H1 (cell line): ENCODE data around the gene CNOT1. TPM values are rescaled to one million over a fixed set of nuclear protein-coding genes. Genes with fewer than 3 reads are reported as not detected.

Experiments used
- CTCF ChIA-PET: fragments of 300-600 bp; sonication (Branson Sonifier 250); formaldehyde crosslinking; loops from one replicate; lab custom pipeline; 2021; ENCODE audit not compliant: partially characterized antibody; lab: Charles Lee
- POLR2A ChIA-PET: fragments of 300-600 bp; sonication (Branson Sonifier 250); formaldehyde crosslinking; loops from one replicate; lab custom pipeline; 2021; ENCODE audit warnings: inconsistent platforms; ENCODE audit not compliant: partially characterized antibody; lab: Charles Lee
- DNase-seq, 2 experiments: peaks; one replicate each; pipeline versions ENCODE4 v3.0.0 to v3.0.0-alpha.2; 2010 to 2022; ENCODE audit warnings: low spot score in 2 of 2, low read depth in 1 of 2, mixed read lengths in 1 of 2
- FAIRE-seq: peaks from 2 replicates; lab custom pipeline; 2011; peaks lifted over from hg19 to GRCh38; lab: Jason Lieb, UNC
- H2AFZ ChIP-seq: 2 replicates; pipeline ENCODE4 v1.8.1; 2012; ENCODE audit warnings: low read length, inconsistent platforms
- H2AK5ac ChIP-seq: 2 replicates; pipeline ENCODE4 v1.6.1; 2013; ENCODE audit warnings: low read depth, low read length
- H2BK120ac ChIP-seq: replicated peaks from 2 replicates; pipeline ENCODE3; 2013; ENCODE audit warnings: low read depth, low read length, inconsistent platforms
- H2BK12ac ChIP-seq: 2 replicates; pipeline ENCODE4 v1.6.1; 2013; ENCODE audit warnings: low read depth, low read length
- H2BK15ac ChIP-seq: 2 replicates; pipeline ENCODE4 v1.6.1; 2013; ENCODE audit warnings: low read length
- H2BK20ac ChIP-seq: 2 replicates; pipeline ENCODE4 v1.6.1; 2013; ENCODE audit warnings: low read length
- H2BK5ac ChIP-seq: 2 replicates; pipeline ENCODE4 v1.6.1; 2013; ENCODE audit warnings: low read depth, low read length
- H3K14ac ChIP-seq: 2 replicates; pipeline ENCODE4 v1.6.1; 2013; ENCODE audit warnings: inconsistent platforms; ENCODE audit not compliant: insufficient read length
- H3K18ac ChIP-seq: 2 replicates; pipeline ENCODE4 v1.6.1; 2013; ENCODE audit warnings: low read length; ENCODE audit errors: extremely low read depth
- H3K23ac ChIP-seq: 2 replicates; pipeline ENCODE4 v1.6.1; 2013; ENCODE audit warnings: inconsistent platforms; ENCODE audit not compliant: insufficient read length
- H3K23me2 ChIP-seq: 2 replicates; pipeline ENCODE4 v1.6.1; 2013; ENCODE audit warnings: low read depth, low read length
- H3K27ac ChIP-seq: 2 replicates; pipeline ENCODE4 v1.6.1; 2011; ENCODE audit warnings: low read depth, low read length, inconsistent platforms
- H3K27me3 ChIP-seq, 4 experiments: replicated peaks in 1 of 4; 1 replicate in 1 of 4; 2 replicates in 3 of 4; pipeline versions ENCODE4 v1.6.1 to v1.8.1; 2011 to 2013; ENCODE audit warnings: low read length in 3 of 4, mild to moderate bottlenecking in 3 of 4, inconsistent platforms in 2 of 4, mixed read lengths in 2 of 4, moderate library complexity in 1 of 4; ENCODE audit not compliant: control insufficient read depth in 3 of 4, insufficient read depth in 3 of 4; ENCODE audit errors: extremely low read depth in 1 of 4
- H3K36me3 ChIP-seq, 4 experiments: 2 replicates each; pipeline versions ENCODE4 v1.6.1 to v1.8.1; 2011 to 2013; ENCODE audit warnings: mild to moderate bottlenecking in 4 of 4, low read length in 3 of 4, moderate library complexity in 2 of 4, control low read depth in 1 of 4, inconsistent platforms in 1 of 4; ENCODE audit not compliant: insufficient read depth in 4 of 4, control insufficient read depth in 2 of 4
- H3K4ac ChIP-seq: replicated peaks from 2 replicates; pipeline ENCODE3; 2013; ENCODE audit warnings: low read length, low read depth, mixed read lengths, inconsistent platforms; ENCODE audit not compliant: insufficient read length
- H3K4me1 ChIP-seq, 4 experiments: replicated peaks in 1 of 4; 1 replicate in 1 of 4; 2 replicates in 3 of 4; pipeline versions ENCODE4 v1.6.1 to v1.8.1; 2011 to 2013; ENCODE audit warnings: low read length in 3 of 4, inconsistent platforms in 2 of 4, mixed read lengths in 1 of 4; ENCODE audit not compliant: insufficient read depth in 4 of 4, control insufficient read depth in 3 of 4
- H3K4me2 ChIP-seq, 2 experiments: 2 replicates each; pipeline versions ENCODE4 v1.6.1 to v1.8.1; 2011 to 2013; ENCODE audit warnings: low read depth in 2 of 2, low read length in 2 of 2, control low read depth in 1 of 2, inconsistent platforms in 1 of 2, mild to moderate bottlenecking in 1 of 2; ENCODE audit not compliant: insufficient read depth in 1 of 2
- H3K4me3 ChIP-seq, 4 experiments: fragments of 200-600, 300-600 bp in 1 of 4; sonication (generic), shearing (Covaris generic), sonication (Bioruptor Twin) in 1 of 4; 2 replicates each; pipeline versions ENCODE4 v1.5.1 to v1.8.1; 2011 to 2016; ENCODE audit warnings: low read length in 4 of 4, low read depth in 3 of 4, control low read depth in 2 of 4, inconsistent platforms in 2 of 4, mild to moderate bottlenecking in 2 of 4, mixed read lengths in 1 of 4, moderate library complexity in 1 of 4; ENCODE audit not compliant: insufficient read depth in 2 of 4; ENCODE audit errors: extremely low read depth in 1 of 4
- H3K56ac ChIP-seq: replicated peaks from 2 replicates; pipeline ENCODE3; 2013; ENCODE audit warnings: low read depth, mild to moderate bottlenecking, mixed read lengths, low read length, inconsistent platforms; ENCODE audit not compliant: insufficient read length
- H3K79me1 ChIP-seq: 2 replicates; pipeline ENCODE4 v1.6.1; 2013; ENCODE audit warnings: low read depth, low read length, control low read depth
- H3K79me2 ChIP-seq, 2 experiments: 2 replicates each; pipeline versions ENCODE4 v1.6.1 to v1.8.1; 2012 to 2013; ENCODE audit warnings: low read length in 2 of 2, mild to moderate bottlenecking in 2 of 2, inconsistent platforms in 1 of 2; ENCODE audit not compliant: insufficient read depth in 2 of 2, control insufficient read depth in 1 of 2
- H3K9ac ChIP-seq, 4 experiments: replicated peaks in 1 of 4; 1 replicate in 1 of 4; 2 replicates in 3 of 4; pipeline versions ENCODE4 v1.6.1 to v1.8.1; 2011 to 2013; ENCODE audit warnings: low read depth in 3 of 4, low read length in 3 of 4, control low read depth in 2 of 4, mild to moderate bottlenecking in 2 of 4, moderate library complexity in 2 of 4, inconsistent platforms in 1 of 4; ENCODE audit errors: extremely low read depth in 1 of 4
- H3K9me3 ChIP-seq, 2 experiments: 2 replicates each; pipeline versions ENCODE4 v1.6.1 to v1.8.1; 2012 to 2013; ENCODE audit warnings: mild to moderate bottlenecking in 2 of 2, moderate library complexity in 2 of 2, control low read depth in 1 of 2, inconsistent platforms in 1 of 2, low read depth in 1 of 2, low read length in 1 of 2, mixed read lengths in 1 of 2; ENCODE audit not compliant: insufficient read depth in 2 of 2
- H4K20me1 ChIP-seq, 2 experiments: replicated peaks in 1 of 2; 2 replicates each; pipeline versions ENCODE3 to v1.8.1; 2011 to 2013; ENCODE audit warnings: inconsistent platforms in 2 of 2, low read length in 2 of 2, mild to moderate bottlenecking in 1 of 2; ENCODE audit not compliant: insufficient read depth in 2 of 2, control insufficient read depth in 1 of 2
- H4K5ac ChIP-seq: 2 replicates; pipeline ENCODE4 v1.6.1; 2013; ENCODE audit warnings: low read length, low read depth, mixed read lengths, inconsistent platforms; ENCODE audit not compliant: insufficient read length
- H4K8ac ChIP-seq: 2 replicates; pipeline ENCODE4 v1.8.0; 2013; ENCODE audit warnings: mild to moderate bottlenecking, moderate library complexity, low read length, inconsistent platforms; ENCODE audit not compliant: insufficient read depth; ENCODE audit errors: extremely low read depth
- H4K91ac ChIP-seq: replicated peaks from 2 replicates; pipeline ENCODE3; 2013; ENCODE audit warnings: low read length, mixed read lengths, inconsistent platforms; ENCODE audit not compliant: insufficient read length
- BRCA1 ChIP-seq: IDR thresholded peaks from 2 replicates; pipeline ENCODE4 v1.6.1; 2012; ENCODE audit warnings: low read depth, low read length, improper control_type of control experiment
- FOSL1 ChIP-seq: IDR thresholded peaks from 2 replicates; pipeline ENCODE4 v1.6.1; 2011; ENCODE audit warnings: mild to moderate bottlenecking, low read depth, low read length, moderate library complexity; ENCODE audit not compliant: insufficient read depth
- JUN ChIP-seq: IDR thresholded peaks from 2 replicates; pipeline ENCODE4 v1.6.1; 2011; ENCODE audit warnings: low read depth, mild to moderate bottlenecking, improper control_type of control experiment, low read length
- KDM4A ChIP-seq: IDR thresholded peaks from one replicate; pipeline ENCODE4 v1.7.1; 2012; ENCODE audit warnings: low read depth, mild to moderate bottlenecking, moderate library complexity, low read length, inconsistent platforms; ENCODE audit not compliant: severe bottlenecking
- POLR2AphosphoS5 ChIP-seq: IDR thresholded peaks from 2 replicates; pipeline ENCODE4 v1.6.1; 2011; ENCODE audit warnings: low read depth, low read length
- RBBP5 ChIP-seq: IDR thresholded peaks from 2 replicates; pipeline ENCODE4 v1.7.1; 2012; ENCODE audit warnings: low read depth, mild to moderate bottlenecking, inconsistent platforms, low read length, moderate library complexity, borderline replicate concordance
- RNF2 ChIP-seq: fragments of 200-900, 300-1000 bp; sonication (generic); IDR thresholded peaks from 2 replicates; pipeline ENCODE4 v1.7.1; 2016; ENCODE audit warnings: borderline replicate concordance, low read depth, mild to moderate bottlenecking, antibody characterized with exemption, low read length; ENCODE audit not compliant: poor library complexity, severe bottlenecking; ENCODE audit errors: missing control alignments
- RXRA ChIP-seq: IDR thresholded peaks from 2 replicates; pipeline ENCODE4 v1.6.1; 2011; ENCODE audit warnings: low read depth, mild to moderate bottlenecking, low read length, moderate library complexity; ENCODE audit not compliant: insufficient read depth
- SRF ChIP-seq: IDR thresholded peaks from 2 replicates; pipeline ENCODE4 v1.6.1; 2011; ENCODE audit warnings: mild to moderate bottlenecking, low read depth, low read length, moderate library complexity
- TAF7 ChIP-seq: optimal IDR thresholded peaks from 2 replicates; pipeline ENCODE3; 2011; ENCODE audit warnings: low read depth, mild to moderate bottlenecking, inconsistent platforms, low read length, moderate library complexity, borderline replicate concordance
- TBP ChIP-seq: IDR thresholded peaks from 2 replicates; pipeline ENCODE4 v1.6.1; 2011; ENCODE audit warnings: low read depth, low read length, improper control_type of control experiment
- ZNF274 ChIP-seq: IDR thresholded peaks from 2 replicates; pipeline ENCODE4 v1.7.0; 2012; ENCODE audit warnings: low read length, borderline replicate concordance; ENCODE audit errors: extremely low read depth
- WGBS, 2 experiments: shearing (Covaris generic) in 1 of 2; methylation state at CpG; one replicate each; pipeline versions ENCODE4 v1.1.6 to v1.1.7; 2013 to 2015; ENCODE audit warnings: low lambda C conversion rate in 2 of 2, mixed read lengths in 2 of 2, inconsistent platforms in 1 of 2, low coverage in 1 of 2, missing lambda C conversion rate in 1 of 2; ENCODE audit not compliant: insufficient replicate concordance in 2 of 2, insufficient coverage in 1 of 2, insufficient read length in 1 of 2; ENCODE audit errors: extremely low coverage in 1 of 2, missing lambda C conversion rate in 1 of 2; 5-methylcytosine and 5-hydroxymethylcytosine counted together
- polyA plus RNA-seq, 7 experiments: library from polyadenylated mRNA; depleted of rRNA in 3 of 7; stranded (reverse) in 5 of 7; unstranded in 2 of 7; fragments of >200 nt in 5 of 7; fragments of 200-250 nt in 2 of 7; gene quantifications; 1 replicate in 5 of 7; 2 replicates in 1 of 7; 4 replicates in 1 of 7; pipeline versions ENCODE4 v1.2.1 to v1.2.3, GENCODE V29; 2011 to 2013; ENCODE audit warnings: missing spikeins in 2 of 7, mixed read lengths in 2 of 7
- total RNA-seq: library from RNA; stranded (reverse); fragmentation: NEBNext Ultra II Directional; extraction: Animal tissue kit (Norgen Biotek cat#: 25700); gene quantifications from 2 replicates; pipeline ENCODE4 v1.2.1, GENCODE V29; 2021

The CNOT1 gene
- total and polyA plus RNA-seq, 2 of the 8 experiments (the other 6 are each of a cell fraction or from before 2014, with no cell fraction given), result 306 to 319 TPM

DNA sequence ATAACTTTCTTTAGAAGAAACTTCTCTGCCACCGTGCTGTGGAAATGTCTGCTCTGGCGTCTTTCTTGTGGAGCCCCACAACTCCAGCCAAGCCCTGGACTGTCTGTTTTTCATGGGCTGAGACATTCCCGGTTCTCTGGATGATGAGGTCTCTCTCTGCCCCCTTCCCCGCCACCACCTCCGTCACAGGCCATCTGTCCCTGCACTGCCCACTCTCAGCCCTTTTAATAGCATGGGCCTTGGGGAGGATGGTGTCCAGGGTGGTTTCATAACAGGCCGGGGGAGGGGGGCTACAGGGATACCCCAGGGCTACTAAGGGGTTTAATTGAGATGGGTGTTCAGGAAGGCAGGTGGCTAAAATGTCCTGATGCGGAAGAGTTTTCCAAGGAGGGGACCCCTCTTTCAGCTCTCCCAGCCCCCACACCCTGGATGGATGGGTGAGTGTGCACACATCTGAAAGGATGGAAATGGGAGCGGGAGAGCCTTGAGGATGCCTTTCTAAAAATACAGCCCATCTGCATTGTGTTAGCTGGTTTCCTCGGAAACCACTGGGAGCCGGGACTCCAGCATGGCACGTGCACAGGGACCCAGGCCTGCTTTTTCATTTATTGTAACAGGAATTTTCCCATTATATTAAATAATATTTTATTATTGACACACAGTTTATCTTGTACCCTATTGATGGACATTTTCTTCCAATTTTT lies 144.3 kb downstream of the CNOT1 start:
- H3K4me2 ChIP-seq, result no peak overlapping the region
- no peaks in the 10 kb centered on the region for H3K23me2 ChIP-seq
- POLR2A ChIA-PET, result interaction anchor here (1.8 kb wide), 1 partner anchor 21 kb away, joined by 6 read pairs; no protein-coding TSS in a partner anchor
- H3K4me1 ChIP-seq, result peaks cover 0 to 4% (median 2%) of the 10 kb centered on the region in 4 experiments; a peak in 3 of 7 replicates
- no peak overlapping the region for H3K23ac ChIP-seq
- H4K5ac ChIP-seq, result no peak overlapping the region
- H3K27ac ChIP-seq, result no peak overlapping the region
- no peak overlapping the region for H3K9ac ChIP-seq
- H2AK5ac ChIP-seq, result no peak overlapping the region
- H3K9me3 ChIP-seq, result no peaks in the 10 kb centered on the region
- no peak overlapping the region for H4K91ac ChIP-seq
- no peak overlapping the region for H3K4me3 ChIP-seq
- H2AFZ ChIP-seq, result no peak overlapping the region
- no peak overlapping the region for H3K56ac ChIP-seq
- H3K36me3 ChIP-seq, result no peaks in the 10 kb centered on the region
- no peak overlapping the region for H4K8ac ChIP-seq
- H2BK120ac ChIP-seq, result no peak overlapping the region
- no peaks in the 10 kb centered on the region; a peak in 2 of 7 replicates for H3K27me3 ChIP-seq
- no peak overlapping the region for H2BK12ac ChIP-seq
- 82% methylated on average over 11 of the region's 11 CpGs; no CpG with 5 or more reads in 1 of the 2 experiments for WGBS, 2 experiments
- CTCF ChIA-PET, result interaction anchor here (0.6 to 7.2 kb wide), 11 partner anchors 10 to 366 kb away, joined by 3 to 94 read pairs (median 4); no protein-coding TSS in a partner anchor
- H3K4ac ChIP-seq, result no peak overlapping the region
- H3K79me2 ChIP-seq, result no peaks in the 10 kb centered on the region
- H3K14ac ChIP-seq, result no peak overlapping the region
- no peaks in the 10 kb centered on the region for H3K79me1 ChIP-seq
- H4K20me1 ChIP-seq, result no peaks in the 10 kb centered on the region
- FAIRE-seq (no peak), DNase-seq (no peak)
- H2BK15ac ChIP-seq, result no peak overlapping the region
- H2BK20ac ChIP-seq, result no peak overlapping the region
- no peak overlapping the region for H2BK5ac ChIP-seq
- H3K18ac ChIP-seq, result no peak overlapping the region
- TF ChIP-seq TAF7, result no peak
- TF ChIP-seq RNF2, result no peak
- no peak for TF ChIP-seq TBP
- no peak for TF ChIP-seq FOSL1
- TF ChIP-seq ZNF274, result no peak
- no peak for TF ChIP-seq SRF
- TF ChIP-seq JUN, result no peak
- no peak for TF ChIP-seq RBBP5
- TF ChIP-seq KDM4A, result no peak
- TF ChIP-seq POLR2AphosphoS5, result no peak
- TF ChIP-seq RXRA, result no peak
- no peak for TF ChIP-seq BRCA1
